GM10266 (cell line): Measurements from ENCODE around the gene HYAL2.

Source experiments
- DNase-seq: peaks from one replicate; pipeline ENCODE4 v3.0.0; 2012; ENCODE audit errors: extremely low spot score
- TF ChIP-seq, protein P1 (sequence below): IDR thresholded peaks from 2 replicates; pipeline ENCODE4 v1.5.1; 2012; ENCODE audit warnings: mild to moderate bottlenecking, low read depth; ENCODE audit not compliant: control insufficient read depth, insufficient read depth; ENCODE audit errors: missing control alignments

HYAL2 gene

DNA sequence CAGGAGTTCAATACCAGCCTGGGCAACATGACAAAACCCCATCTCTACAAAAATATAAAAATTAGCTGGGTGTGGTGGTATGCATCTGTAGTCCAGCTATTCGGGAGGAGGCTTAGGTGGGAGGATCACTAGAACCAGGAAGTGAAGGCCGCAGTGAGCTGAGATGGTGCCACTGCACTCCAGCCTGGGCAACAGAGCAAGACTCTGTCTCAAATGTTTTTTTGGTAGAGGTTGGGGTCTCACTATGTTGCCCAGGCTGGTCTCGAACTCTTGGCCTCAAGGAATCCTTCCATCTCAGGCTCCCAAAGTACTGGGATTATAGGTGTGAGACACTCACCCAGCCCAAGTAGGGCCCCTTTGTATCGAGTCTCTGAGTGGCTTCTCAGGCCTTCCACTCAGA lies 28.5 kb downstream of the HYAL2 start:
- DNase-seq = no peak
- TF ChIP-seq, protein P1, sequence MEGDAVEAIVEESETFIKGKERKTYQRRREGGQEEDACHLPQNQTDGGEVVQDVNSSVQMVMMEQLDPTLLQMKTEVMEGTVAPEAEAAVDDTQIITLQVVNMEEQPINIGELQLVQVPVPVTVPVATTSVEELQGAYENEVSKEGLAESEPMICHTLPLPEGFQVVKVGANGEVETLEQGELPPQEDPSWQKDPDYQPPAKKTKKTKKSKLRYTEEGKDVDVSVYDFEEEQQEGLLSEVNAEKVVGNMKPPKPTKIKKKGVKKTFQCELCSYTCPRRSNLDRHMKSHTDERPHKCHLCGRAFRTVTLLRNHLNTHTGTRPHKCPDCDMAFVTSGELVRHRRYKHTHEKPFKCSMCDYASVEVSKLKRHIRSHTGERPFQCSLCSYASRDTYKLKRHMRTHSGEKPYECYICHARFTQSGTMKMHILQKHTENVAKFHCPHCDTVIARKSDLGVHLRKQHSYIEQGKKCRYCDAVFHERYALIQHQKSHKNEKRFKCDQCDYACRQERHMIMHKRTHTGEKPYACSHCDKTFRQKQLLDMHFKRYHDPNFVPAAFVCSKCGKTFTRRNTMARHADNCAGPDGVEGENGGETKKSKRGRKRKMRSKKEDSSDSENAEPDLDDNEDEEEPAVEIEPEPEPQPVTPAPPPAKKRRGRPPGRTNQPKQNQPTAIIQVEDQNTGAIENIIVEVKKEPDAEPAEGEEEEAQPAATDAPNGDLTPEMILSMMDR = no peak

DNA sequence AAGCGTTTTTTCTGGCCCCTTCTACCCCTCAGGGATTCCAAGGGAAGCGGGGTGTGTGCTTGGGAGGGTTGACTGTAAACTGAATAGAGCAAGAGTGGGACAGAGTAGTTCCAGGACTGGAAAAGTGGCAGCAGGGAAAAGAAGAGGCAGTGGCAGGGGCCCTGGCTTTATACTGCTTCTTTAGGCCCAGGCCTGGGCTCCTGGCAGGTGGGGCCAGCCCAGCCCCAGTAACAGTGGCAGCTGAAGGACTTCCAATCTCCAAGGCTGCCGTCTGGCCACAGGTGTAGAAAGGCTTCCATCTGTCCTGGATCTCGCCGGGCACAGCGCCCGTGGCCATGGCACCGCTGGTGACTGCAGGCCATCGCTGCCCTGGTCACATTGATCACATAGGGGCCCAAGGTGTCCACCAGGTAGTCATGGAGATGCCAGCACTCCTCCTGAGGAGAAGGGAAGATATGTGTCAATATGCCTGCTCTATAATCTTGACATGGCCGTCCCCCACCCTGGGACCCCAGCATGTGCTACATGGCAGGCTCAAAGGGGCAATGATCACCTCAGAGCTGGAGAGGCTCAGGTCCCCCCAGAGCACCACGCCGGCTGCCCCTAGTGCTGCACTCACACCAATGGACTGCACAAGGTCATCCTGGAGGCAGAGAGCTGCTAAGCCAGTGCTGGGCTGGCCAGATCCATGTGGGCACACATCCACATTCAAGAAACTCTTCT lies 29.3 kb downstream of the HYAL2 start:
- DNase-seq = no peak
- TF ChIP-seq, protein P1 = no peak

DNA sequence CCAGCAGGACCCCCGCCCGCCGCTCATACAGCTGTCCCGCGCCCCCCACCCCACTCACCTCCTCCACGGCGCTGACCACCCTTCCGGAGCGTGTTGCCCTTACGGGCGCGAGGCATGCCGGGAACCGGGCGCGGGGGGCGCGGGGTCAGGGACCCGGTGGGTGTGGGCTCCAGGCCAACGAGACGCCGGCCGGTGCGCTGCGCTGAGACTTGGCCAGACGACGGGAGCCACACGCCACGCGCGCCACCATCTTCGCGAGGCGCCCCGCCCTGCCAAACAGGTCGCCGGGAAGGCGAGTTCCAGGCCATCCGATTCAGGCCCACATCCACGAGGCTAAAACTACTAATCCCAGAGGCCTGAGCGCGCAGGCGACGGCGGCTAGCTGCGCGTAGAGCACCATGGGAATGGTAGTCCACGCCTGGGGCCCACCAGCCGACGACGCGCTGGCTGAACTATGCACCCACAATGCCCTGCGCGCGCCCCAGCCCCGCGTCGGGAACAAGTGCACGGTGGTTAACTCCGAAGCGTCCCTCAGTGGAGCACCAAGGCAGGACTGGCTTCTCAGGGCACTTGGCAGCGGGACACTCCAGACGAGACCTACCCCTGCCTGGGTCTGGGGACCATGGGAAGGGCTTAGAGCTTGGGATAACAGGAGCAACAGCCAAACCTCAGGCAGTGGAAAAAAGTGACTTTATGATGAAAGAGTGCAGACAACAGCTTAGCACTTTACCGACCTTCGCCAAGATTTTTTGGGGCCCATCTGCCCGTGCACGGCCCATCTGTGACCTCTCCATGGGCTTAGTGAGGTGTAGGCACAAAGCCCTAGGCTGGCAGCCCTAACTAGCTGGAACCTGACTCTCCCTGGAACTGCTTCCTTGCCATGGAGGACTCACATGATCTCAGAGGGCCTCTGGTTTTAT lies 30.1 kb downstream of the HYAL2 start, which contains the start of gene IFRD2:
TSS of gene IFRD2 (minus strand) at position 271 of the 920 bp plus-strand sequence. CDS start at position 116, 155 bp downstream.
- TF ChIP-seq, protein P1 = no peak
- DNase-seq = peak; percentile 95

DNA sequence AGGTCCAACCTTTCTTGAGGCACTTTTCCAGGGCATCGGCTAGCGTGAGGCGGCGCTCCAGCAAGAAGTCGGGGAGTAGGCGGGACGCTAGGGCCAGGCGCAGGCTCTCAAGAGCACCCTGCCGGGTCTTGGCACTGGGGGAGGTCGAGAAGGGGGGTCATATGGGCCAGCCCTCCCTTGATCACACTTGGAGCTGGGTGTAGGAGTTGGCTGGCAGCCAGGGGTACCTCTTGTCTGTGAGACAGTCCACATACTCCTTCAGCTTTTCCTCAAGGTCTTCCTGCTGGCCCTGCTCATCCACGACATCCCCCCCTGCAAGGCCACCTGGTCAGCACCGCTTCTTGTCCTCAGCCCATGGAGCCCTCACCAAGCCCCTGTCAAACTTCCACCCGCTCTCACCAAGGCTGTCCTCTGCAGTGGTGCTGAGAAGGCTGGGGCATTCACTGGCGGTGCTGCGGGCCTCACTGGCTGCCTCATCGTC lies 32.3 kb downstream of the HYAL2 start:
- no peak for DNase-seq
- TF ChIP-seq, protein P1 = no peak

DNA sequence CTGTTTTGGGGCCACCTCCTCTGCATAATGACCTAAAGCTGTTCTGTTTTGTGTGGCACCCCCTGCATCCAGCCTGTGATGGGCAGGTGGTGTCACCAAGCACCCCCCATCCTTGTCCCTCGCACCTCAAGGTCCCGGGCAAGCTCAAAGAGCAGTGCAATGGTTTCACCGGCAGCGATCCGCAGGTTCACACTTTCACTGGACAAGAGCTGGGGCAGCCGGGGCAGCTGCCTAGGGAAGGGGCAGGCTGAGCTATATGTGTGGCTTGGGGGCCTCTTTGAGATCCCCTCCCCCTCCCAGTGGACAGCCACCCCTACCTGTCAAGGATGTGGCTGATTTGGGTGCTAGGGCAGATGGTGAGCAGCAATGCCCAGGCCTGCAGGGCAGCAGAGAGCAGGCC lies 33.4 kb downstream of the HYAL2 start:
- DNase-seq = no peak
- TF ChIP-seq, protein P1 = no peak

DNA sequence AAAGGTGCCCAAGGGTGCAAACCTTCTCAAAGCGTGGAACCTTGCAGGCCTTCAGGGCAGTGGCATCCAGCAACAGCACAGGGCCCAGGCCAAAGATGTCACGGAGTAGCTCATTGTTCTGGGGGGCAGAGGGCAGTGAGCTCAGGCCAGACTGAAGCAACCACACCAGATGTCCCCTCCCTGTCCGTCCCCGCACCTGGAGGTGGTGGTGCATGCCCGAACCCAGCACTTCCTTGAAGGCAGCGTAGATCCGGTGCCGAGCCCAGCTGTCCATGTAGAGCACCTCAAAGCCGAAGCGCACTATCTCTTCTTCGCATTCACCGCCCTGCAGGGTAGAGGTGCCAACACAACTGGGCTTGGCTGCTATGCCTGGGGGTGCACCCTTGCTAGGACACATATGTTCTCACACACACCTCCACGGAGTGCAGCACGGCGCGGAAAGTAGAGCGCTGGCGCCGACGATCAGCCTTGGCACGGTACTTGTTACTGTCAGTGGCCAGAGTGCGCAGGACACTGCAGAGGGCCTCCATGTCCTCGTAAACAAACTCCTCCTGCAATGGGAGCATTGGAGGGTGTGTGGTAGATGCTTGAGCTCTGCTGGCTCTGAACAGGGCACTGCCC lies 34.0 kb downstream of the HYAL2 start:
- no peak for DNase-seq
- TF ChIP-seq, protein P1 = no peak
